Fibroblast of skin of scalp (primary cell): ENCODE results near the gene PPP1R3G.
A peak's percentile ranks its signal among the peaks of the same experiment; 100 is the strongest.
"Not testable (repeated sequence)": the region's sequence is repeated elsewhere in the genome, so short reads cannot be mapped to it uniquely, and the experiment has no call there.

Experiments used
- DNase-seq: peaks from one replicate; pipeline ENCODE4 v3.0.0-alpha.2; 2013

The PPP1R3G gene

GRCh38 chr6:5120543-5120942, 35.4 kb downstream of the PPP1R3G start:
- DNase-seq, result not testable (repeated sequence)

DNA sequence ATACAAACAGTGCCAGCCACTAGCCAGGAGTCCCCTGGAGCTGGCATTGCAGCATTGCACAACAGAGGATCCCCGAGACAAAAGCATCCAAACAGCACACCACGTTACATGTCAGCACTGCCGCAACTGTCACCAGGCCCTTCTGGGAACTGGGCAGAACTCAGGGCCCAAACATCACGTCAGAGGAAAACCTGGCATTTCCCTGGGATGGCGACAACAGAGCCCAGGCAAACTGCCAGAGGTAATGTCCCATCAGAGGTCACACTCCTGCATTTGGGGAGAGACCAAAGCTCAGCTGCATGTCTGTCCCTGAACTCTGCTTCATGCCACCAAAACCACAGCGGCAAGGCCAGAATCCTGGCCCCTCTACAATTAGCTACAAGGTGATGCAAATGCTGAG, 36.3 kb downstream of the PPP1R3G start:
- DNase-seq, result no peak

GRCh38 chr6:5121956-5122355, 36.8 kb downstream of the PPP1R3G start:
- DNase-seq, result no peak

- DNase-seq, result no peak
Observed at GRCh38 chr6:5122504-5123112, 37.5 kb downstream of the PPP1R3G start.

DNA sequence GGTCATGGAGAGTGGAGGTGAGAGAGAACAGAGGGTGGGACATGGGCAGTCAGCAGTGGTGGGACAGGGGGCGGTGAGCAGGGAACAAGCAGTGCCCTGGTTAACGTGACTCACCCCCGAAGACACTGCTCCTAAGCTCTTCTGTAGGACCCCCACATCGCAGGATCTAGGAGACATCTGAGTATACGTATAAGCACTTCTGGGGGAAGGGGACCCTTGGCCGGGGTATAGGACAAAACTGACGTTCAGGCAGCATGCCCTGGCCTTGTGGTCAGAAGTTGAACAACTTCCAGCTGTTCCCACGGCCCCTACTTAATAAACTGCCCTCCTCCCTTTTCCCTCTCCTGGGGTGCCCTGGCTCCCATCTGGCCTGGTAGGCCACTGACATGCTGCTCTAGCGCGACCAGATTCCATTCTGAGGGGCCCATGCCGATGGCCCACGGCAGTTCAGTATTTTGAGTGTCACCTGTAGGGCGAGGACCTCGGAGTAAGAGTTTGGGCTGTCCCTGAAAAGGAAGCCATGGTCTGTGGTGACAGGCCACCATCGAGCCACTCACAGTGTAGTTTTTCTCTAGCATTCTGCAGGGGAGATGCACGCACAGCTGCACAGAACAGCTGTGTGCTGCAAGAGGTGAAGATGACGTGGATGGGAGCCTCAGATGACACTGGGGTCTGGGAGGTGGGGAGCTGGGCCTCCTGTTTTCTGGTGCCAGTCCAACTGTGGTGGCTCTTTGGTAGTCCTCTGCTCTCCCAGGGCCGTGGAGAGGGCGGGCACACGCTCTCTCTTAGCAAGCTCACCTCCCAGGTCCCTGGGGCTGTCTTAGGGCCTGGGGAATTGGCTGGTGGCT, 38.4 kb downstream of the PPP1R3G start:
- no peak for DNase-seq

- DNase-seq, result no peak
Observed at GRCh38 chr6:5124526-5124925, 39.4 kb downstream of the PPP1R3G start.

GRCh38 chr6:5125152-5126006, 40.2 kb downstream of the PPP1R3G start:
- DNase-seq, result peak; percentile 74

DNA sequence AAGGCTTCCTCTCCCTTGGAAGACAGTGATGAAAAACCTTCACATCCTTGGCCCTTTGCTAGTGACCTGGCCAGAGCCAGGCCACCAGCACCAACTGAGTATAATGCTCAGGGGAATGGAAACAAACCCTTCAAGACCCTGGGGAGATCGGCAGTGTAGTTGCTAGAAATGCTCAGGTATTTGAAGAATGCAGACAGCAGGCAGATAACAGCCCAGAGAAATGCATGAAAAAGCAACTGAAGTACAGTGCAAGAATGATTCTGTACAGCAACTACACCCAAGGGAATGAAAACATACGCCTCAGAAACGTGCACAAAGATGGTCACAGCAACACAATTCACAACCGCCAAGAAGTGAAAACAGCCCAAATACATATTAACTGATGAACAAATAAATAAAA, 41.1 kb downstream of the PPP1R3G start:
- peak; percentile 76 for DNase-seq

DNA sequence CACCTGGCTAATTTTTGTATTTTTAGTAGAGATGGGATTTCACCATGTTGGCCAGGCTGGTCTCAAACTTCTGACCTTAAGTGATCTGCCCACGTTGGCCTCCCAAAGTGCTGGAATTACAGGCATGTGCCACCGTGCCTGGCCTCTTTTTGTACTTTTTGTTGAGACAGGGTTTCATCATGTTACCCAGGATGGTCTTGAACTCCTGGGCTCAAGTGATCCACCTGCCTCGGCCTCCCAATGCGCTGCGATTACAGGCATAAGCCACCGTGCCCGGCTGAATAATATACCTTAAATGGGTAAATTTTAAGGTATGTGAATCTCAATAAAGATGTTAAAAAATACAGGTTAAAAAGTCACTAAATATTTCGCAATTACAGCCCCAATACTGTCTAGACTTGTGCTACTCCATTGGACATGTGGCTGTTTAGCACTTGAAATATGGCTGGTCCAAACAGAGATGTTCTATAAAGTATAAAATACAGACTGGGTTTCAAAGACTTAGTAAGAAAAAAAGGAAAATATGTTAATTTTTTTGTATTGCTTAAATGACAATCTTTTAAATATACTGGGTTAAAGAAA, 42.1 kb downstream of the PPP1R3G start:
- no peak for DNase-seq

GRCh38 chr6:5128351-5128750, 43.2 kb downstream of the PPP1R3G start:
- no peak for DNase-seq

DNA sequence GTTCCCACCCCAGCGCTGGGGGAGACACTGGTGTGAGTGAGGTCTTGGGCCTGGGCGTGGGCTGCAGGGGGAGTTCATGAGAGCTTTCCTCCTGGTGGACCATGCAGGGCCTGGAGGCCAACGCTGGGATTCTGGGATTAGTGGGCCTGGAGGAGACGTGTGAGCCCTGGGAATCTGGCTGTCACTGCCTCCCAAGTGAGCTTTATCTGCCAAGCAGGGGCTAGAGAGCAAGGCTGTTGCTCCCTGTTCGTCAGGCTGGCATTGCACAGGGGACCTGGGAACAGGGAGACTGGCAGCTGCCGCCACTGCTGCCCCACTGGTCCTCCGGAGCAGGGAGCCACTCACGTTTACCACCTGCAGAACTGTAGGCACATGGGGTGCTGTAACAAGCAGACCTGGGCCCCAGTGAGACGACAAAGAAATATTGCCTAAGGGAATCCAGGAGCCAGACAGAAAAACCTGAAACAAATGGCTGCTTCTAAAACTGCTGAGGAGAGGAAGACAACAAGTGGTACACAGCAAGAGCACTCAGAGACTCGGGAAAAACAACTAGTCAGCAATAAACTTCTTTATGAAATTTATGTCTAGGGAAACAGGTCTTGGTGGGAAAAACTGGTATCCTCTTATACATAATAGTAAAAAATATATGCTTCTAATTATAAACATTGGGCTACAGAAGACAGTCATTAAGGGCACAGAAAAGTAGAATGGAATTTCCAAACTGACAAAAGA, 45.2 kb downstream of the PPP1R3G start:
- no peak for DNase-seq

DNA sequence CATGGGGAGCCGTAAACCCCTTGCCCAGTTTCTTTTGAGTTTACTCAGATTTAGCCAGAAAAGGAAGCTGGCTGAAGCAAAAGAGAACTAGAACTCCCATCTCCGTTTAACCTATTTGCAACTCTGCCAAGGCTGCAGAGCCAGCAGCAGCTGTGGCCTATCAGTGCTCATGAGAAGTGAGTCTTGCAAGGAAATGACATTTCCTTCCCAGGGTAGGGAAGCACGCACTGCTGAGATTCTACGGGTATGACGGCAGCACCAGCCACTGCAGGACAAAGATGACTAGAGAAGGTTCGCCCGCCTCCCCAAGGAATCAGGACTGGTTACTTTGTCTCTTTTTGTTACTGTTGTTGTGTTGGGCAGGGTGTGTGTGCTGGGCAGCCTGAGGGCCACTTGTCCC, 47.6 kb downstream of the PPP1R3G start:
- DNase-seq, result peak; percentile 73

DNA sequence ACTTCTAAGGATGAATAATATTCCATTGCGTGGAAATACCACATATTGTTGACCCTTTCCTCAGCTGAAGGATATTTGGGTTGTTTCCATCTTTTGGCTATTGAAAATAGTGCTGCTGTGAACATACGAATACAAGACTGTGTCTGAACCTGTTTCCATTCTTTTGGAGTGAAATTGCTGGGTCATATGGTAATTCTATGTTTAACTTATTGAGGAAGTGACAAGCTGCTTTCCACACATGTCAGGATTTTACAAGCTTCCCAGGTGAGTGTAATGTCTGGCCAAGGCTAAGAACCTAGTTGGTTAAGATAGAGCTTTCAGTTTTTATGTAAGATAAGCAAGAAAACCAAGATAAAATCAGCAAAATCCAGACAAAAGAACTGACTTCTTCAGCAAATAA, 48.8 kb downstream of the PPP1R3G start:
- DNase-seq, result no peak

DNA sequence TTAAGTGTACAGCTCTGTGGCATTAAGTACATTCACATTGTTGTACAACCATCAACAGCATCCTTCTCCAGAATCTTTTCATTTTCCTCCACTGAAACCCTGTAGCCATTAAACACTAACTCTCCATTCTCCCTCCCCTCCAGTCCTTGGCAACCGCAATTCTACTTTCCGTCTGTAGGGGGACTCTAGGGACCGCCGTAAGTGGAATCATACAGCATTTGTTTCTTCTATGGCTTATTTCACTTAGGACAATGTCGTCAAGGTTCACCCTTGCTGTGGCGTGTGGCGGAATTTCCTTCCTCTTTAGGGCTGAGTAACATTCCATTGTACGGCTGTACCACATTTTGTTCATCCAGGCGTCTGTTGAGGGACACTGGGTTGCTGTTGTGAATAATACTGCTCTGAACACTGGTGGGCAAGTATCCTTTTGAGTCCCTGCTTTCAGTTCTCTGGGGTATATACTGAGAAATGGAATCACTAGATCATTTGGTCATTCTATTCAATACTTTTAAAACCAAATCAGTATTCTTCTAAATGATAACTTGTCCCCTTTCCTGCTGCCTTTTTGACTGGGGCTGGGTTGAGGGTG, 50.7 kb downstream of the PPP1R3G start:
- DNase-seq, result peak; percentile 59

- no peak for DNase-seq
Observed at GRCh38 chr6:5136851-5137250, 51.7 kb downstream of the PPP1R3G start.
